H9 (cell line): Measurements from ENCODE around the gene TMEM178B. TPM values are rescaled to one million over a fixed set of nuclear protein-coding genes. Genes with fewer than 3 reads are reported as not detected.

Experiments
- DNase-seq: peaks from one replicate; pipeline ENCODE4 v3.0.0-alpha.2; 2017
- H2AFZ ChIP-seq: one replicate; pipeline ENCODE4 v1.6.1; 2013; ENCODE audit warnings: mild to moderate bottlenecking, low read length, control low read depth, moderate library complexity
- H2AK5ac ChIP-seq: 2 replicates; pipeline ENCODE4 v1.6.1; 2013; ENCODE audit warnings: low read length, control low read depth, mixed read lengths; ENCODE audit not compliant: insufficient read length
- H2BK120ac ChIP-seq: one replicate; pipeline ENCODE4 v1.6.1; 2013; ENCODE audit warnings: low read depth, mild to moderate bottlenecking, low read length, control low read depth, inconsistent platforms; ENCODE audit not compliant: poor library complexity, severe bottlenecking
- H2BK12ac ChIP-seq: 2 replicates; pipeline ENCODE4 v1.6.1; 2013; ENCODE audit warnings: low read length, control low read depth, mixed read lengths, low read depth; ENCODE audit not compliant: insufficient read length
- H2BK15ac ChIP-seq: 2 replicates; pipeline ENCODE4 v1.6.1; 2013; ENCODE audit warnings: low read depth, low read length, control low read depth
- H2BK20ac ChIP-seq: one replicate; pipeline ENCODE4 v1.6.1; 2013; ENCODE audit warnings: low read depth, mild to moderate bottlenecking, low read length, control low read depth, inconsistent platforms; ENCODE audit not compliant: poor library complexity, severe bottlenecking
- H2BK5ac ChIP-seq: 2 replicates; pipeline ENCODE4 v1.6.1; 2013; ENCODE audit warnings: low read length, control low read depth, mixed read lengths; ENCODE audit not compliant: insufficient read length
- H3K14ac ChIP-seq: 2 replicates; pipeline ENCODE4 v1.6.1; 2013; ENCODE audit warnings: low read length, control low read depth; ENCODE audit not compliant: insufficient read depth
- H3K18ac ChIP-seq: 2 replicates; pipeline ENCODE4 v1.6.1; 2013; ENCODE audit warnings: low read depth, mild to moderate bottlenecking, mixed read lengths, low read length, control low read depth; ENCODE audit not compliant: insufficient read length
- H3K23ac ChIP-seq: 2 replicates; pipeline ENCODE4 v1.6.1; 2013; ENCODE audit warnings: low read length, control low read depth, mixed read lengths, low read depth; ENCODE audit not compliant: insufficient read length
- H3K23me2 ChIP-seq: 2 replicates; pipeline ENCODE4 v1.6.1; 2013; ENCODE audit warnings: low read depth, mild to moderate bottlenecking, mixed read lengths, low read length, control low read depth; ENCODE audit not compliant: insufficient read length, poor library complexity, severe bottlenecking
- H3K27ac ChIP-seq: 2 replicates; pipeline ENCODE4 v1.5.1; 2013; ENCODE audit warnings: low read length, control low read depth, mixed read lengths, low read depth; ENCODE audit not compliant: insufficient read length
- H3K27me3 ChIP-seq: 2 replicates; pipeline ENCODE4 v1.6.1; 2013; ENCODE audit warnings: low read length, control low read depth, inconsistent platforms; ENCODE audit not compliant: insufficient read depth
- H3K4ac ChIP-seq: 2 replicates; pipeline ENCODE4 v1.6.1; 2013; ENCODE audit warnings: low read depth, mild to moderate bottlenecking, control low read depth, inconsistent platforms, low read length, moderate library complexity
- H3K4me1 ChIP-seq: 2 replicates; pipeline ENCODE4 v1.6.1; 2013; ENCODE audit warnings: low read length, control low read depth, inconsistent platforms; ENCODE audit not compliant: insufficient read depth
- H3K4me2 ChIP-seq: 2 replicates; pipeline ENCODE4 v1.6.1; 2013; ENCODE audit warnings: low read length, control low read depth, mixed read lengths; ENCODE audit not compliant: insufficient read length, insufficient read depth
- H3K56ac ChIP-seq: 2 replicates; pipeline ENCODE4 v1.6.1; 2013; ENCODE audit warnings: low read depth, mild to moderate bottlenecking, mixed read lengths, low read length, control low read depth; ENCODE audit not compliant: insufficient read length
- H3K79me1 ChIP-seq: 2 replicates; pipeline ENCODE4 v1.6.1; 2013; ENCODE audit warnings: low read depth, mild to moderate bottlenecking, moderate library complexity, low read length, control low read depth, inconsistent platforms; ENCODE audit not compliant: insufficient read depth, poor library complexity, severe bottlenecking
- H3K79me2 ChIP-seq: 2 replicates; pipeline ENCODE4 v1.6.1; 2013; ENCODE audit warnings: low read length, control low read depth, inconsistent platforms; ENCODE audit not compliant: insufficient read depth
- H3K9ac ChIP-seq: 2 replicates; pipeline ENCODE4 v1.6.1; 2013; ENCODE audit warnings: low read length, control low read depth, mixed read lengths; ENCODE audit not compliant: insufficient read length; ENCODE audit errors: extremely low read depth
- H3K9me3 ChIP-seq: one replicate; pipeline ENCODE4 v1.6.1; 2013; ENCODE audit warnings: low read depth, low read length, inconsistent platforms; ENCODE audit not compliant: control insufficient read depth
- H3T11ph ChIP-seq: one replicate; pipeline ENCODE4 v1.6.1; 2013; ENCODE audit warnings: mild to moderate bottlenecking, low read length, control low read depth, inconsistent platforms
- H4K20me1 ChIP-seq: one replicate; pipeline ENCODE4 v1.6.1; 2013; ENCODE audit not compliant: control insufficient read depth, insufficient read length, insufficient read depth
- H4K5ac ChIP-seq: 2 replicates; pipeline ENCODE4 v1.6.1; 2013; ENCODE audit warnings: low read depth, mild to moderate bottlenecking, mixed read lengths, low read length, control low read depth; ENCODE audit not compliant: insufficient read length
- H4K8ac ChIP-seq: replicated peaks from 2 replicates; pipeline ENCODE4 v1.6.1; 2013; ENCODE audit warnings: low read length, control low read depth, mixed read lengths, low read depth; ENCODE audit not compliant: insufficient read length
- H4K91ac ChIP-seq: 2 replicates; pipeline ENCODE4 v1.6.1; 2013; ENCODE audit warnings: low read depth, mild to moderate bottlenecking, moderate library complexity, mixed read lengths, low read length, control low read depth; ENCODE audit not compliant: insufficient read length
- H3K27ac Mint-ChIP-seq, 3 experiments: 2 replicates in 2 of 3; 3 replicates in 1 of 3; pipeline ENCODE4 v1.8.0; 2020 to 2021; ENCODE audit warnings: mixed read lengths in 3 of 3, mild to moderate bottlenecking in 1 of 3, moderate library complexity in 1 of 3
- H3K27me3 Mint-ChIP-seq: 2 replicates; pipeline ENCODE4 v1.8.0; 2021; ENCODE audit warnings: low read depth, mild to moderate bottlenecking, moderate library complexity, mixed read lengths
- H3K36me3 Mint-ChIP-seq, 3 experiments: 2 replicates in 2 of 3; 3 replicates in 1 of 3; pipeline ENCODE4 v1.8.0; 2020 to 2021; ENCODE audit warnings: low read depth in 3 of 3, mixed read lengths in 3 of 3; ENCODE audit not compliant: insufficient read depth in 1 of 3
- H3K4me1 Mint-ChIP-seq, 2 experiments: 2 replicates each; pipeline ENCODE4 v1.8.0; 2020; ENCODE audit warnings: mixed read lengths in 2 of 2
- H3K4me3 Mint-ChIP-seq, 2 experiments: 2 replicates in 1 of 2; 3 replicates in 1 of 2; pipeline ENCODE4 v1.8.0; 2020 to 2021; ENCODE audit warnings: mild to moderate bottlenecking in 2 of 2, mixed read lengths in 2 of 2, moderate library complexity in 1 of 2
- H3K9me3 Mint-ChIP-seq, 2 experiments: 2 replicates in 1 of 2; 3 replicates in 1 of 2; pipeline ENCODE4 v1.8.0; 2020; ENCODE audit warnings: mild to moderate bottlenecking in 2 of 2, mixed read lengths in 2 of 2, moderate library complexity in 1 of 2
- WGBS: extraction: QIAGEN DNeasy Blood & Tissue Kit; methylation state at CpG from one replicate; pipeline ENCODE4 v1.1.7; 2013; ENCODE audit warnings: missing lambda C conversion rate, low lambda C conversion rate, mixed read lengths; ENCODE audit not compliant: insufficient read length; ENCODE audit errors: extremely low coverage; 5-methylcytosine and 5-hydroxymethylcytosine counted together
- total RNA-seq: library from RNA; stranded (reverse); gene quantifications from 2 replicates; pipeline ENCODE4 v1.2.1, GENCODE V29; 2021
- TF ChIP-seq, protein P1 (sequence below): fragments of 200-600 bp; sonication (generic); conservative IDR thresholded peaks from 3 replicates; pipeline ENCODE4 v1.8.0; 2021; ENCODE audit warnings: antibody characterized with exemption, mild to moderate bottlenecking

TMEM178B gene
- total RNA-seq, 1 experiment from 2014 or later, result 11.3 TPM

DNA sequence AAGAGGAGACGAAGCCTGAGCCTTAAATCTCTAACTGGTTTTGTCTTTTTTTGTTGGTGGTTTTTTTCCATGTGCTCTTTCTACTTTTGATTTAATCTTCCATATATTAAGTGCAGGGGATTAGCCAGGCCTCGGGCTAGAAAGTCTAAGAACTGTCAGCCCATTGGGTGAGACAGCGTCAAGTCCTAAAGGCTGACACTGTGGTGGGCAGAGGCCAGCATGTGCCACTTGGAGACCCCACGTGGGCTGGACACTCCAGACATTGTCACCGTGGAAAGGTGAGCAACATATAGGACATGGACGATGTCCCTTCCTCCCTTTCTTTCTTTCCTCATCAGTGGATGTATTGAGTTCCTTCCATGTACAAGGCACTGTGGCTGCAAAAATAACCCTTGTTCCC, 129.3 kb downstream of the TMEM178B start:
- no peak overlapping the region for H2BK5ac ChIP-seq
- no peaks in the 10 kb centered on the region for H3K27me3 Mint-ChIP-seq
- no peak overlapping the region for H4K8ac ChIP-seq
- no peaks in the 10 kb centered on the region for H3K23me2 ChIP-seq
- no peaks in the 10 kb centered on the region for H3K9me3 ChIP-seq
- no peak overlapping the region for H2AK5ac ChIP-seq
- H3K4me2 ChIP-seq, result no peak overlapping the region
- TF ChIP-seq, protein P1, sequence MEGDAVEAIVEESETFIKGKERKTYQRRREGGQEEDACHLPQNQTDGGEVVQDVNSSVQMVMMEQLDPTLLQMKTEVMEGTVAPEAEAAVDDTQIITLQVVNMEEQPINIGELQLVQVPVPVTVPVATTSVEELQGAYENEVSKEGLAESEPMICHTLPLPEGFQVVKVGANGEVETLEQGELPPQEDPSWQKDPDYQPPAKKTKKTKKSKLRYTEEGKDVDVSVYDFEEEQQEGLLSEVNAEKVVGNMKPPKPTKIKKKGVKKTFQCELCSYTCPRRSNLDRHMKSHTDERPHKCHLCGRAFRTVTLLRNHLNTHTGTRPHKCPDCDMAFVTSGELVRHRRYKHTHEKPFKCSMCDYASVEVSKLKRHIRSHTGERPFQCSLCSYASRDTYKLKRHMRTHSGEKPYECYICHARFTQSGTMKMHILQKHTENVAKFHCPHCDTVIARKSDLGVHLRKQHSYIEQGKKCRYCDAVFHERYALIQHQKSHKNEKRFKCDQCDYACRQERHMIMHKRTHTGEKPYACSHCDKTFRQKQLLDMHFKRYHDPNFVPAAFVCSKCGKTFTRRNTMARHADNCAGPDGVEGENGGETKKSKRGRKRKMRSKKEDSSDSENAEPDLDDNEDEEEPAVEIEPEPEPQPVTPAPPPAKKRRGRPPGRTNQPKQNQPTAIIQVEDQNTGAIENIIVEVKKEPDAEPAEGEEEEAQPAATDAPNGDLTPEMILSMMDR, result no peak
- no peak overlapping the region for H3K23ac ChIP-seq
- no peak overlapping the region for H2BK15ac ChIP-seq
- no peak overlapping the region for H3K27ac ChIP-seq
- H3K9ac ChIP-seq, result no peak overlapping the region
- H3K4me1 ChIP-seq, result peaks cover 3% of the 10 kb centered on the region; the same call in 1 of the 2 replicates
- H3K27me3 ChIP-seq, result no peaks in the 10 kb centered on the region
- no peak overlapping the region for H2BK12ac ChIP-seq
- H3K14ac ChIP-seq, result no peak overlapping the region
- H4K5ac ChIP-seq, result no peak overlapping the region
- H3K27ac Mint-ChIP-seq, result no peak overlapping the region
- DNase-seq, result no peak
- no peak overlapping the region for H2BK20ac ChIP-seq
- no CpG with 5 or more reads among the region's 6 CpGs for WGBS
- H3K56ac ChIP-seq, result no peak overlapping the region
- H2AFZ ChIP-seq, result no peak overlapping the region
- H3K9me3 Mint-ChIP-seq, result no peaks in the 10 kb centered on the region
- H3T11ph ChIP-seq, result no peak overlapping the region
- H3K4me3 Mint-ChIP-seq, result no peak overlapping the region
- no peak overlapping the region for H3K18ac ChIP-seq
- no peaks in the 10 kb centered on the region for H3K79me2 ChIP-seq
- H3K4me1 Mint-ChIP-seq, result peaks cover 14 to 31% of the 10 kb centered on the region in 2 experiments
- no peak overlapping the region for H3K4ac ChIP-seq
- H4K91ac ChIP-seq, result no peak overlapping the region
- H2BK120ac ChIP-seq, result no peak overlapping the region
- H3K79me1 ChIP-seq, result no peaks in the 10 kb centered on the region
- no peaks in the 10 kb centered on the region for H3K36me3 Mint-ChIP-seq
- H4K20me1 ChIP-seq, result no peaks in the 10 kb centered on the region
